HepG2 (cell line): Measurements from ENCODE around the gene EIF3L. TPM values are rescaled to one million over a fixed set of nuclear protein-coding genes. Genes with fewer than 3 reads are reported as not detected.

ENCODE experiments used
- CCAR2 ChIP-seq: fragments of 200-400 bp; formaldehyde crosslinking; optimal IDR thresholded peaks from 2 replicates; pipeline ENCODE3; 2018; ENCODE audit warnings: low read depth, mild to moderate bottlenecking, low read length, moderate library complexity
- FOXP1 ChIP-seq, 2 experiments: fragments of 450-650 bp in 1 of 2; IDR thresholded peaks; 2 replicates each; pipeline ENCODE4 v1.6.1; 2017 to 2018; ENCODE audit warnings: antibody characterized with exemption in 1 of 2
- KAT2B ChIP-seq: fragments of 150-350 bp; IDR thresholded peaks from 2 replicates; pipeline ENCODE4 v1.6.1; 2014; ENCODE audit warnings: low read depth, low read length, borderline replicate concordance
- MXD4 ChIP-seq: IDR thresholded peaks from 2 replicates; pipeline ENCODE4 v1.6.1; 2016; ENCODE audit warnings: mild to moderate bottlenecking, missing biosample characterization, missing genetic modification reagents
- NFYB ChIP-seq: sonication (generic); formaldehyde crosslinking; IDR thresholded peaks from 2 replicates; pipeline ENCODE4 v1.4.0; 2020; ENCODE audit warnings: missing genetic modification reagents
- NR2F1 ChIP-seq, 2 experiments: fragments of 450-650 bp in 1 of 2; formaldehyde crosslinking in 1 of 2; IDR thresholded peaks; 2 replicates each; pipeline versions ENCODE4 v1.5.0 to v1.6.1; 2016 to 2020; ENCODE audit warnings: mild to moderate bottlenecking in 1 of 2, missing compliant biosample characterization in 1 of 2, missing genetic modification reagents in 1 of 2, moderate library complexity in 1 of 2
- RBM22 ChIP-seq: fragments of 200-400 bp; formaldehyde crosslinking; optimal IDR thresholded peaks from 2 replicates; pipeline ENCODE3; 2017; ENCODE audit warnings: mild to moderate bottlenecking, low read length, moderate library complexity
- RFX3 ChIP-seq: IDR thresholded peaks from 2 replicates; pipeline ENCODE4 v1.6.1; 2016; ENCODE audit warnings: missing biosample characterization, missing genetic modification reagents
- SMARCC2 ChIP-seq: fragments of 450-650 bp; IDR thresholded peaks from 2 replicates; pipeline ENCODE4 v1.6.1; 2017; ENCODE audit warnings: antibody characterized with exemption, mild to moderate bottlenecking
- SMC3 ChIP-seq: IDR thresholded peaks from 2 replicates; pipeline ENCODE4 v1.6.1; 2011; ENCODE audit warnings: low read length, improper control_type of control experiment
- XRCC5 ChIP-seq: fragments of 200-400 bp; formaldehyde crosslinking; optimal IDR thresholded peaks from 2 replicates; pipeline ENCODE3; 2017; ENCODE audit warnings: mild to moderate bottlenecking, low read length
- ZBTB7A ChIP-seq: sonication (generic); formaldehyde crosslinking; IDR thresholded peaks from 2 replicates; pipeline ENCODE4 v1.8.0; 2022; ENCODE audit warnings: mild to moderate bottlenecking, missing genetic modification reagents
- ZBTB7B ChIP-seq: sonication (generic); formaldehyde crosslinking; IDR thresholded peaks from 2 replicates; pipeline ENCODE4 v1.4.0; 2020; ENCODE audit warnings: missing genetic modification reagents
- ZBTB8A ChIP-seq: sonication (generic); formaldehyde crosslinking; IDR thresholded peaks from 2 replicates; pipeline ENCODE4 v1.4.0; 2020; ENCODE audit warnings: mild to moderate bottlenecking, low read depth, missing genetic modification reagents, borderline replicate concordance
- ZMAT5 ChIP-seq: sonication (generic); formaldehyde crosslinking; IDR thresholded peaks from 2 replicates; pipeline ENCODE4 v1.5.0; 2020; ENCODE audit warnings: mild to moderate bottlenecking, low read depth, missing genetic modification reagents, borderline replicate concordance
- ZNF256 ChIP-seq: sonication (generic); formaldehyde crosslinking; conservative IDR thresholded peaks from 2 replicates; pipeline ENCODE4 v1.4.0; 2020; ENCODE audit warnings: missing genetic modification reagents
- ZNF260 ChIP-seq: sonication (generic); formaldehyde crosslinking; IDR thresholded peaks from 2 replicates; pipeline ENCODE4 v1.4.0; 2020; ENCODE audit warnings: missing genetic modification reagents, low read depth, mild to moderate bottlenecking, borderline replicate concordance
- ZNF326 ChIP-seq: sonication (generic); formaldehyde crosslinking; IDR thresholded peaks from 2 replicates; pipeline ENCODE4 v1.4.0; 2020; ENCODE audit warnings: missing genetic modification reagents, borderline replicate concordance
- ZNF350 ChIP-seq: sonication (generic); formaldehyde crosslinking; IDR thresholded peaks from 2 replicates; pipeline ENCODE4 v1.4.0; 2020; ENCODE audit warnings: mild to moderate bottlenecking, low read depth, missing genetic modification reagents, borderline replicate concordance
- ZNF550 ChIP-seq: sonication (generic); formaldehyde crosslinking; IDR thresholded peaks from 2 replicates; pipeline ENCODE4 v1.4.0; 2020; ENCODE audit warnings: mild to moderate bottlenecking, missing genetic modification reagents, borderline replicate concordance
- ZNF605 ChIP-seq: sonication (generic); formaldehyde crosslinking; IDR thresholded peaks from 2 replicates; pipeline ENCODE4 v1.8.0; 2022; ENCODE audit warnings: mild to moderate bottlenecking, missing genetic modification reagents
- ZNF629 ChIP-seq: sonication (generic); formaldehyde crosslinking; conservative IDR thresholded peaks from 2 replicates; pipeline ENCODE4 v1.5.0; 2020; ENCODE audit warnings: missing genetic modification reagents
- ZNF83 ChIP-seq: sonication (generic); formaldehyde crosslinking; IDR thresholded peaks from 2 replicates; pipeline ENCODE4 v1.4.0; 2020; ENCODE audit warnings: missing genetic modification reagents, mild to moderate bottlenecking, borderline replicate concordance
- ZNF841 ChIP-seq: sonication (generic); formaldehyde crosslinking; IDR thresholded peaks from 2 replicates; pipeline ENCODE4 v1.8.1; 2023; ENCODE audit warnings: missing genetic modification reagents, borderline replicate concordance
- polyA plus RNA-seq, 8 experiments: library from polyadenylated mRNA; depleted of rRNA in 3 of 8; stranded (reverse) in 7 of 8; unstranded in 1 of 8; fragments of >200 nt; fragmentation: Illumina TruSeq in 4 of 8; extraction: Trizol in 4 of 8; gene quantifications; 2 replicates each; pipeline versions ENCODE4 v1.2.1 to v1.2.3, GENCODE V29; 2011 to 2016; ENCODE audit warnings: low read depth in 4 of 8, missing spikeins in 1 of 8, mixed read lengths in 1 of 8; ENCODE audit not compliant: insufficient read depth in 1 of 8
- total RNA-seq, 5 experiments: library from RNA; depleted of rRNA; stranded (reverse); fragments of >200 nt; fragmentation: Illumina TruSeq; extraction: Trizol; gene quantifications; 2 replicates each; pipeline ENCODE4 v1.2.3, GENCODE V29; 2016; ENCODE audit warnings: low read depth in 1 of 5
- TF ChIP-seq, protein P1 (sequence below): sonication (generic); formaldehyde crosslinking; IDR thresholded peaks from 2 replicates; pipeline ENCODE4 v1.9.0; 2021; ENCODE audit warnings: mild to moderate bottlenecking, missing genetic modification reagents

Gene EIF3L
- total and polyA plus RNA-seq, 2 of the 13 experiments (the other 11 are each of a cell fraction or from before 2014, with no cell fraction given): 514 to 793 TPM

DNA sequence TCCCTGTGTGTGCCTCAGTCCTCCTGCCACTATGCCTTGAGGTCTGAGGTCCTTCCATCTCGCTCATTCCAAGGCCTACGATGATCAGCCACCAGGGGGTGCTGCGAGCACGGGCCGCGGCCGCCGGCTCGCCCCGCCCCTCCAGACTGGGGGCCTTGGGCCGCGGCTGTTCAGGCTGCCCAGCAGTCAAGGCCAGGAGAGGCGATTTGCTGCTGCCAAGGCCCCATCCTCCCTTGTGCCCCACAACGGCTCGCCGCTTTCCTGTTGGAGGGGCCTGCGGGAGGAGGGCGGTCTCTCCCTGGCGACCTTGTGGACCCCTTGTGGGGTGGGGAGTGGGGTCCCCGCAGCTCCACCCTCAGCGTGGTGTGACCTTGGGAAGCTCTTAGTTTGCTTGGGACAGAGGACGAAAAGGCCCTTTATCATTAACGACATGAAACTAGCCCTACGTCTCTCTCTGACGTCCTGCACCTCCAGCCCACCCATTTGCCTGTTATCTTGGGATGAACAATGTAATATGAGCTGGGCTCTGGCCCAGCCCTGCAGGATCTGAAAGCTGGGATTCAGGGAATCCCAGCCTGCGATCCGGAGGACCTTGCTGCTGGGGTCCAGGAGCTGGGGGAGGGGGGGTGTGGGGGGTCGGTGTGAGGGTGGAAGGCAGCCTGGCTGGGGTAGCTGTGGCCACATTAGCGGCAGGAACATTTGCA lies 31.4 kb upstream of the EIF3L start (continued):
- TF ChIP-seq ZNF260 (CRISPR knock-in tag) (no peak), ZNF256 (no peak; the same call in 1 of the 2 replicates), KAT2B (no peak), ZNF350 (CRISPR knock-in tag) (peak; percentile 81; the same call in 1 of the 2 replicates), ZNF326 (no peak), RBM22 (no peak), ZNF605 (CRISPR knock-in tag) (peak; percentile 57; the same call in 1 of the 2 replicates), MXD4 (CRISPR knock-in tag) (peak; percentile 75; the same call in 1 of the 2 replicates), RFX3 (CRISPR knock-in tag) (no peak), ZBTB7A (CRISPR knock-in tag) (peak; percentile 89), ZNF550 (CRISPR knock-in tag) (no peak), ZMAT5 (CRISPR knock-in tag) (no peak), ZNF629 (0 out of 2 replicates have a peak, but pooled peaks have one; percentile 48), ZNF83 (CRISPR knock-in tag) (no peak), NR2F1 (CRISPR knock-in tag; IDR thresholded peaks at IDR 0.05) (peak in 1 of 2 experiments; percentile 62; a peak in 1 of 4 replicates), SMC3 (peak; percentile 68), ZNF841 (no peak), XRCC5 (peak; percentile 97), FOXP1 (IDR thresholded peaks at IDR 0.05) (no peak), FOXP1 (CRISPR knock-in tag; IDR thresholded peaks at IDR 0.05) (no peak), NFYB (CRISPR knock-in tag) (peak; percentile 42; the same call in 1 of the 2 replicates), ZBTB7B (CRISPR knock-in tag) (peak; percentile 92), SMARCC2 (no peak), ZBTB8A (CRISPR knock-in tag) (no peak), CCAR2 (no peak)
- TF ChIP-seq, protein P1, sequence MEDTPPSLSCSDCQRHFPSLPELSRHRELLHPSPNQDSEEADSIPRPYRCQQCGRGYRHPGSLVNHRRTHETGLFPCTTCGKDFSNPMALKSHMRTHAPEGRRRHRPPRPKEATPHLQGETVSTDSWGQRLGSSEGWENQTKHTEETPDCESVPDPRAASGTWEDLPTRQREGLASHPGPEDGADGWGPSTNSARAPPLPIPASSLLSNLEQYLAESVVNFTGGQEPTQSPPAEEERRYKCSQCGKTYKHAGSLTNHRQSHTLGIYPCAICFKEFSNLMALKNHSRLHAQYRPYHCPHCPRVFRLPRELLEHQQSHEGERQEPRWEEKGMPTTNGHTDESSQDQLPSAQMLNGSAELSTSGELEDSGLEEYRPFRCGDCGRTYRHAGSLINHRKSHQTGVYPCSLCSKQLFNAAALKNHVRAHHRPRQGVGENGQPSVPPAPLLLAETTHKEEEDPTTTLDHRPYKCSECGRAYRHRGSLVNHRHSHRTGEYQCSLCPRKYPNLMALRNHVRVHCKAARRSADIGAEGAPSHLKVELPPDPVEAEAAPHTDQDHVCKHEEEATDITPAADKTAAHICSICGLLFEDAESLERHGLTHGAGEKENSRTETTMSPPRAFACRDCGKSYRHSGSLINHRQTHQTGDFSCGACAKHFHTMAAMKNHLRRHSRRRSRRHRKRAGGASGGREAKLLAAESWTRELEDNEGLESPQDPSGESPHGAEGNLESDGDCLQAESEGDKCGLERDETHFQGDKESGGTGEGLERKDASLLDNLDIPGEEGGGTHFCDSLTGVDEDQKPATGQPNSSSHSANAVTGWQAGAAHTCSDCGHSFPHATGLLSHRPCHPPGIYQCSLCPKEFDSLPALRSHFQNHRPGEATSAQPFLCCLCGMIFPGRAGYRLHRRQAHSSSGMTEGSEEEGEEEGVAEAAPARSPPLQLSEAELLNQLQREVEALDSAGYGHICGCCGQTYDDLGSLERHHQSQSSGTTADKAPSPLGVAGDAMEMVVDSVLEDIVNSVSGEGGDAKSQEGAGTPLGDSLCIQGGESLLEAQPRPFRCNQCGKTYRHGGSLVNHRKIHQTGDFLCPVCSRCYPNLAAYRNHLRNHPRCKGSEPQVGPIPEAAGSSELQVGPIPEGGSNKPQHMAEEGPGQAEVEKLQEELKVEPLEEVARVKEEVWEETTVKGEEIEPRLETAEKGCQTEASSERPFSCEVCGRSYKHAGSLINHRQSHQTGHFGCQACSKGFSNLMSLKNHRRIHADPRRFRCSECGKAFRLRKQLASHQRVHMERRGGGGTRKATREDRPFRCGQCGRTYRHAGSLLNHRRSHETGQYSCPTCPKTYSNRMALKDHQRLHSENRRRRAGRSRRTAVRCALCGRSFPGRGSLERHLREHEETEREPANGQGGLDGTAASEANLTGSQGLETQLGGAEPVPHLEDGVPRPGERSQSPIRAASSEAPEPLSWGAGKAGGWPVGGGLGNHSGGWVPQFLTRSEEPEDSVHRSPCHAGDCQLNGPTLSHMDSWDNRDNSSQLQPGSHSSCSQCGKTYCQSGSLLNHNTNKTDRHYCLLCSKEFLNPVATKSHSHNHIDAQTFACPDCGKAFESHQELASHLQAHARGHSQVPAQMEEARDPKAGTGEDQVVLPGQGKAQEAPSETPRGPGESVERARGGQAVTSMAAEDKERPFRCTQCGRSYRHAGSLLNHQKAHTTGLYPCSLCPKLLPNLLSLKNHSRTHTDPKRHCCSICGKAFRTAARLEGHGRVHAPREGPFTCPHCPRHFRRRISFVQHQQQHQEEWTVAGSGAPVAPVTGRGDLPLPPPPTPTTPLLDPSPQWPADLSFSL: peak; percentile 39; the same call in 1 of the 2 replicates
